DOHH2 (cell line): ENCODE data around the gene MTFR1L.

Experiments used
- CTCF ChIP-seq: fragments of 200-600 bp; sonication (generic); IDR thresholded peaks from one replicate; pipeline ENCODE4 v1.5.1; 2014; ENCODE audit warnings: antibody characterized with exemption, mild to moderate bottlenecking, low read depth, low read length; ENCODE audit not compliant: poor library complexity, severe bottlenecking
- EZH2phosphoT487 ChIP-seq: fragments of 200-600 bp; sonication (generic); IDR thresholded peaks from 2 replicates; pipeline ENCODE4 v1.6.1; 2017; ENCODE audit warnings: borderline replicate concordance, mild to moderate bottlenecking, antibody characterized with exemption, low read length, moderate library complexity, mixed read lengths

- TF ChIP-seq CTCF = no peak
- TF ChIP-seq EZH2phosphoT487 = no peak
Measured at GRCh38 chr1:25780318-25781129, 39.2 kb upstream of the MTFR1L start.
